Measurements from ENCODE around the gene TTLL6. TPM values are rescaled to one million over a fixed set of nuclear protein-coding genes. Genes with fewer than 3 reads are reported as not detected.

The TTLL6 gene
- total and polyA plus RNA-seq, 2 of the 8 experiments (the other 6 are each of a cell fraction or from before 2014, with no cell fraction given), result 2.6 to 4.3 TPM

DNA sequence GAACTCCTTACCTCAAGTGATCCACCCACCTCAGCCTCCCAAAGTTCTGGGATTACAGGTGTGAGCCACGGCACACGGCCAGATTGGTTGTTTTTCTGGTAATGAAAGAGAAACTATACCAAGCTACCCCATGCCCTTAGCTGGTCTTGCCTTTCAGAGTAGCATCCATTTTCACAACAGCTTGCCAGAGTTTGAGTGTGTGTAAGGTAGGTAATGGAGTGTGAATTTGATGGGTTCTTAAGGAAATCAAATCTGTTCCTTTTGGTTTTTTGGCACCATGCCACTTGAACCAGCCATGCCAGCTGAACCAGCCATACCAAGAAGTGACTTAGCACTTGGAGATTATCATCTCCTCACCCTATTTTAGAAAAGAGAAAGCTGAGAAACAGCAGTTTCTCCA is 18.9 kb upstream of the TTLL6 start:
- H2BK120ac ChIP-seq (replicated peaks; ENCODE audit: low read depth, low read length), result no peak overlapping the region
- no peak overlapping the region for H2BK12ac ChIP-seq (ENCODE audit: low read depth, low read length)
- no peak overlapping the region for H3K4ac ChIP-seq (replicated peaks; ENCODE audit: insufficient read length, low read depth, low read length)
- H3K27ac ChIP-seq (ENCODE audit: low read depth, low read length), result no peak overlapping the region
- H3K9me3 ChIP-seq (ENCODE audit: insufficient read depth in 2 of 2, low read depth in 1 of 2, low read length in 1 of 2), result no peaks in the 10 kb centered on the region
- H2BK5ac ChIP-seq (ENCODE audit: low read depth, low read length), result no peak overlapping the region
- peaks cover 3% of the 10 kb centered on the region; the same call in 1 of the 2 replicates for H3K23me2 ChIP-seq (ENCODE audit: low read depth, low read length)
- H2AFZ ChIP-seq (ENCODE audit: low read length), result no peak overlapping the region
- no peak overlapping the region for H4K5ac ChIP-seq (ENCODE audit: insufficient read length, low read depth, low read length)
- H4K91ac ChIP-seq (replicated peaks; ENCODE audit: insufficient read length, low read length), result no peak overlapping the region
- no peak overlapping the region for H2AK5ac ChIP-seq (ENCODE audit: low read depth, low read length)
- no peak overlapping the region for H2BK20ac ChIP-seq (ENCODE audit: low read length)
- no peaks in the 10 kb centered on the region for H3K36me3 ChIP-seq (ENCODE audit: control insufficient read depth in 2 of 4, insufficient read depth in 4 of 4, low read length in 3 of 4)
- no peak overlapping the region for H3K4me3 ChIP-seq (ENCODE audit: extremely low read depth in 1 of 4, insufficient read depth in 2 of 4, low read depth in 3 of 4, low read length in 4 of 4)
- H3K18ac ChIP-seq (ENCODE audit: extremely low read depth, low read length), result no peak overlapping the region
- TF ChIP-seq SP1 (IDR thresholded peaks at IDR 0.05; ENCODE audit: low read depth, low read length) (no peak), SRF (IDR thresholded peaks at IDR 0.05; ENCODE audit: low read depth, low read length) (no peak), RXRA (IDR thresholded peaks at IDR 0.05; ENCODE audit: insufficient read depth, low read depth, low read length) (no peak), TAF1 (IDR thresholded peaks at IDR 0.05; ENCODE audit: low read depth, low read length) (no peak), CBX5 (IDR thresholded peaks at IDR 0.05; ENCODE audit: low read depth, low read length) (no peak), NRF1 (IDR thresholded peaks at IDR 0.05; ENCODE audit: low read depth, low read length) (no peak), TCF12 (IDR thresholded peaks at IDR 0.05; ENCODE audit: low read depth, low read length) (no peak)
- TF ChIP-seq, protein P1, sequence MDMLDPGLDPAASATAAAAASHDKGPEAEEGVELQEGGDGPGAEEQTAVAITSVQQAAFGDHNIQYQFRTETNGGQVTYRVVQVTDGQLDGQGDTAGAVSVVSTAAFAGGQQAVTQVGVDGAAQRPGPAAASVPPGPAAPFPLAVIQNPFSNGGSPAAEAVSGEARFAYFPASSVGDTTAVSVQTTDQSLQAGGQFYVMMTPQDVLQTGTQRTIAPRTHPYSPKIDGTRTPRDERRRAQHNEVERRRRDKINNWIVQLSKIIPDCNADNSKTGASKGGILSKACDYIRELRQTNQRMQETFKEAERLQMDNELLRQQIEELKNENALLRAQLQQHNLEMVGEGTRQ (IDR thresholded peaks at IDR 0.05; ENCODE audit: low read length), result no peak
- TF ChIP-seq, protein P2, sequence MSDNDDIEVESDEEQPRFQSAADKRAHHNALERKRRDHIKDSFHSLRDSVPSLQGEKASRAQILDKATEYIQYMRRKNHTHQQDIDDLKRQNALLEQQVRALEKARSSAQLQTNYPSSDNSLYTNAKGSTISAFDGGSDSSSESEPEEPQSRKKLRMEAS (IDR thresholded peaks at IDR 0.05), result no peak
- no peak overlapping the region for H3K23ac ChIP-seq (ENCODE audit: insufficient read length)
- no peak for FAIRE-seq
- H3K79me1 ChIP-seq (ENCODE audit: low read depth, low read length), result no peaks in the 10 kb centered on the region
- no peak overlapping the region for H3K56ac ChIP-seq (replicated peaks; ENCODE audit: insufficient read length, low read depth, low read length)
- no peaks in the 10 kb centered on the region for H3K27me3 ChIP-seq (replicated peaks in 1 of 4; ENCODE audit: control insufficient read depth in 3 of 4, extremely low read depth in 1 of 4, insufficient read depth in 3 of 4, low read length in 3 of 4)
- 96% methylated on average over 2 of the region's 2 CpGs; no CpG with 5 or more reads in 1 of the 2 experiments for WGBS, 2 experiments (ENCODE audit: extremely low coverage in 1 of 2, insufficient coverage in 1 of 2, insufficient read length in 1 of 2, insufficient replicate concordance in 2 of 2, low coverage in 1 of 2, low lambda C conversion rate in 2 of 2, missing lambda C conversion rate in 1 of 2)
- no peak overlapping the region for H4K8ac ChIP-seq (ENCODE audit: extremely low read depth, insufficient read depth, low read length)
- POLR2A ChIA-PET (ENCODE audit: partially characterized antibody), result interaction anchor here (0.8 to 1.7 kb wide), 3 partner anchors 10 to 17 kb away, joined by 3 to 7 read pairs (median 4); no protein-coding TSS in a partner anchor
- H4K20me1 ChIP-seq (replicated peaks in 1 of 2; ENCODE audit: control insufficient read depth in 1 of 2, insufficient read depth in 2 of 2, low read length in 2 of 2), result no peaks in the 10 kb centered on the region
- CTCF ChIA-PET (ENCODE audit: partially characterized antibody), result interaction anchor here (1.2 to 88.5 kb wide), 3 partner anchors 4 to 157 kb away, joined by 3 to 2590 read pairs (median 2590); partner anchors contain the start of genes ATP5MC1, CALCOCO2 and TTLL6
- H3K79me2 ChIP-seq (ENCODE audit: control insufficient read depth in 1 of 2, insufficient read depth in 2 of 2, low read length in 2 of 2), result no peaks in the 10 kb centered on the region
- H3K9ac ChIP-seq (replicated peaks in 1 of 4; ENCODE audit: extremely low read depth in 1 of 4, low read depth in 3 of 4, low read length in 3 of 4), result no peak overlapping the region
- H2BK15ac ChIP-seq (ENCODE audit: low read length), result no peak overlapping the region
- no peak overlapping the region for H3K14ac ChIP-seq (ENCODE audit: insufficient read length)
- H3K4me1 ChIP-seq (replicated peaks in 1 of 4; ENCODE audit: control insufficient read depth in 3 of 4, insufficient read depth in 4 of 4, low read length in 3 of 4), result peaks cover 0 to 4% (median 0%) of the 10 kb centered on the region in 4 experiments; a peak in 2 of 7 replicates
- no peak overlapping the region for H3K4me2 ChIP-seq (ENCODE audit: insufficient read depth in 1 of 2, low read depth in 2 of 2, low read length in 2 of 2)
- DNase-seq (ENCODE audit: low read depth in 1 of 2, low spot score in 2 of 2), result no peak
